PC-9 (cell line): ENCODE measurements around the gene EPS8L2. TPM values are rescaled to one million over a fixed set of nuclear protein-coding genes. Genes with fewer than 3 reads are reported as not detected.

Source experiments
- BruUV-seq: library from RNA; stranded (reverse); fragments of 400-500 nt; replicated peaks from 2 replicates; lab custom pipeline; 2021; lab: Mats Ljungman, UMichigan
- CTCF ChIA-PET: fragments of 300-600 bp; sonication (Branson Sonifier 250); formaldehyde crosslinking; loops from one replicate; lab custom pipeline; 2022; ENCODE audit warnings: antibody characterized with exemption; lab: Charles Lee
- POLR2A ChIA-PET: fragments of 300-600 bp; sonication (Branson Sonifier 250); formaldehyde crosslinking; loops from one replicate; lab custom pipeline; 2022; ENCODE audit warnings: antibody characterized with exemption; ENCODE audit not compliant: unreplicated experiment; lab: Charles Lee
- DNase-seq, 2 experiments: peaks; one replicate each; pipeline versions ENCODE4 v3.0.0 to v3.0.0-alpha.2; 2015 to 2022; ENCODE audit warnings: mixed read lengths in 1 of 2
- H2AFZ ChIP-seq: fragments of 200-600 bp; sonication (generic); 2 replicates; pipeline ENCODE4 v1.8.1; 2017; ENCODE audit warnings: antibody characterized with exemption
- H3F3A ChIP-seq: fragments of 200-600 bp; sonication (generic); 2 replicates; pipeline ENCODE4 v1.8.1; 2017; ENCODE audit warnings: antibody characterized with exemption, mild to moderate bottlenecking, low read depth; ENCODE audit not compliant: insufficient read depth
- H3K27ac ChIP-seq: fragments of 200-600 bp; sonication (generic); 2 replicates; pipeline ENCODE4 v1.6.1; 2016; ENCODE audit warnings: mixed run types
- H3K27me3 ChIP-seq: fragments of 200-600 bp; sonication (generic); 2 replicates; pipeline ENCODE4 v1.6.1; 2016; ENCODE audit warnings: low read depth, mixed run types; ENCODE audit not compliant: insufficient read depth
- H3K36me3 ChIP-seq: fragments of 200-600 bp; sonication (generic); 2 replicates; pipeline ENCODE4 v1.6.1; 2016; ENCODE audit warnings: low read depth, mixed run types
- H3K4me1 ChIP-seq: fragments of 200-600 bp; sonication (generic); replicated peaks from 2 replicates; pipeline ENCODE4 v1.6.1; 2016; ENCODE audit warnings: mixed run types; ENCODE audit not compliant: insufficient read depth
- H3K4me2 ChIP-seq: fragments of 200-600 bp; sonication (generic); 2 replicates; pipeline ENCODE4 v1.6.1; 2017; ENCODE audit warnings: mixed run types
- H3K4me3 ChIP-seq: fragments of 200-600 bp; sonication (generic); 2 replicates; pipeline ENCODE4 v1.6.1; 2016; ENCODE audit warnings: mixed run types
- H3K79me2 ChIP-seq: fragments of 200-600 bp; sonication (generic); 2 replicates; pipeline ENCODE4 v1.6.1; 2017; ENCODE audit warnings: low read depth, mixed run types
- H3K9me2 ChIP-seq: fragments of 200-600 bp; sonication (generic); 2 replicates; pipeline ENCODE4 v1.8.1; 2017; ENCODE audit warnings: mild to moderate bottlenecking; ENCODE audit not compliant: insufficient read depth
- H3K9me3 ChIP-seq: fragments of 200-600 bp; sonication (generic); 2 replicates; pipeline ENCODE4 v1.8.1; 2016; ENCODE audit warnings: low read depth; ENCODE audit not compliant: insufficient read depth
- H4K20me1 ChIP-seq: fragments of 200-600 bp; sonication (generic); 2 replicates; pipeline ENCODE4 v1.8.1; 2017; ENCODE audit not compliant: insufficient read depth
- EZH2 ChIP-seq: fragments of 200-600 bp; sonication (generic); IDR thresholded peaks from 2 replicates; pipeline ENCODE4 v1.8.0; 2017; ENCODE audit warnings: antibody characterized with exemption, low read depth
- intact Hi-C: fragments of 100-400 bp; cut with micrococcal nuclease; formaldehyde crosslinking; loops from one replicate; pipeline ENCODE4 v1.10.0; 2022; ENCODE audit not compliant: unreplicated experiment
- total RNA-seq: library from RNA; stranded (reverse); gene quantifications from 2 replicates; pipeline ENCODE4 v1.2.3, GENCODE V29; 2021
- TF ChIP-seq, protein P1 (sequence below): fragments of 200-600 bp; sonication (generic); conservative IDR thresholded peaks from 2 replicates; pipeline ENCODE4 v1.6.1; 2017; ENCODE audit warnings: mixed run types, antibody characterized with exemption, mild to moderate bottlenecking, moderate library complexity

The EPS8L2 gene
- total RNA-seq, 1 experiment from 2014 or later, result 229 TPM

DNA sequence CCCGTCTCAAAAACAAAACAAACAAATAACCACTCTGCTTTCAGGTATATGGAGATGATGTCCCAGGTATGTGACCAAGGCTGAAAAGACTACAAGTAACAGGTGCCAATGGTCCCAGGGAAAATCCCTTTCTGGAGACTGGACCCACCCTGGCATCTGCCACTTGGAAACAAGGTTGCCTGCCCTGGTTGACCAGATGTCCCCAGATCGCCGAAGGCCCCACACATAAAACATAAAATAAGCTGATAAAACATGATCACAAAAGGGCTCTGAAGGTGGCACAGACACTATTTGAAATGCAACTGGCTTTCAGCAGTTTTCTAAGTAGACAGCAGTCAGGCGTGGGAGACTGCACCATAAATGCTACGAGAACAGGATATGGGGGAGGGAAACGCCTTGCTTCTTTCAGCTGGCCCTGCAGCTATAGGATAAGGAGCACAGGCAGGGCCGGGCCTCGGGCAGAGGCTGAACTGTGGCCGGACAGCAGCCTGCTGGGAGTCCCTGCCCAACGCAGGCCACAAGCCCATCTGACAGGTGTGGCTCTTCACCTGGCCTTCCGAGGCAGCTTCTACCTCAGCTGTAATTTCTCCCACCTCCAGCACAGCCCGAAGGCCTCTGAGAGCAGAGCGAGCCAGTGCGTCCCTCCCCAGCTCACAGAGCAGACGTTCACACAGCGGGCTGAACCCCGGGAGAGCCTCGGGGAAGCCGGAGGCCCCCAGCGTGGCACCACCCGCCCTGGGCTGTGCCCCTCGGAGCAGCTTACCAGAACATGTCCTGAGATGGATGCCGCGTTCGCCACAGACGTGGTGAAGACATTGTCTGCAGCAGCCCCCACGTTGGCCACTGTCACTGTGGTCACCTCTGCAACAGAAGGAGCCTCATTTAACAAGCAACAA is 15.0 kb upstream of the EPS8L2 start:
- DNase-seq, result no peak
- 0 out of 2 replicates have a peak, but pooled peaks cover 18% of the 10 kb centered on the region for H3K4me1 ChIP-seq
- no peaks in the 10 kb centered on the region for H3F3A ChIP-seq
- H3K79me2 ChIP-seq, result peaks cover 34% of the 10 kb centered on the region
- H3K9me3 ChIP-seq, result no peaks in the 10 kb centered on the region
- ChIA-PET CTCF (no interaction called here), POLR2A (no interaction called here)
- no peaks in the 10 kb centered on the region for H3K9me2 ChIP-seq
- H3K36me3 ChIP-seq, result no peaks in the 10 kb centered on the region
- no peak overlapping the region for H3K27ac ChIP-seq
- no TSS peak for BruUV-seq
- H3K4me3 ChIP-seq, result no peak overlapping the region
- no peak overlapping the region for H3K4me2 ChIP-seq
- intact Hi-C loops, result no loop called here
- TF ChIP-seq, protein P1, sequence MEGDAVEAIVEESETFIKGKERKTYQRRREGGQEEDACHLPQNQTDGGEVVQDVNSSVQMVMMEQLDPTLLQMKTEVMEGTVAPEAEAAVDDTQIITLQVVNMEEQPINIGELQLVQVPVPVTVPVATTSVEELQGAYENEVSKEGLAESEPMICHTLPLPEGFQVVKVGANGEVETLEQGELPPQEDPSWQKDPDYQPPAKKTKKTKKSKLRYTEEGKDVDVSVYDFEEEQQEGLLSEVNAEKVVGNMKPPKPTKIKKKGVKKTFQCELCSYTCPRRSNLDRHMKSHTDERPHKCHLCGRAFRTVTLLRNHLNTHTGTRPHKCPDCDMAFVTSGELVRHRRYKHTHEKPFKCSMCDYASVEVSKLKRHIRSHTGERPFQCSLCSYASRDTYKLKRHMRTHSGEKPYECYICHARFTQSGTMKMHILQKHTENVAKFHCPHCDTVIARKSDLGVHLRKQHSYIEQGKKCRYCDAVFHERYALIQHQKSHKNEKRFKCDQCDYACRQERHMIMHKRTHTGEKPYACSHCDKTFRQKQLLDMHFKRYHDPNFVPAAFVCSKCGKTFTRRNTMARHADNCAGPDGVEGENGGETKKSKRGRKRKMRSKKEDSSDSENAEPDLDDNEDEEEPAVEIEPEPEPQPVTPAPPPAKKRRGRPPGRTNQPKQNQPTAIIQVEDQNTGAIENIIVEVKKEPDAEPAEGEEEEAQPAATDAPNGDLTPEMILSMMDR, result no peak
- TF ChIP-seq EZH2, result no peak
- no peaks in the 10 kb centered on the region for H3K27me3 ChIP-seq
- no peak overlapping the region for H2AFZ ChIP-seq
- H4K20me1 ChIP-seq, result peaks cover 11% of the 10 kb centered on the region

DNA sequence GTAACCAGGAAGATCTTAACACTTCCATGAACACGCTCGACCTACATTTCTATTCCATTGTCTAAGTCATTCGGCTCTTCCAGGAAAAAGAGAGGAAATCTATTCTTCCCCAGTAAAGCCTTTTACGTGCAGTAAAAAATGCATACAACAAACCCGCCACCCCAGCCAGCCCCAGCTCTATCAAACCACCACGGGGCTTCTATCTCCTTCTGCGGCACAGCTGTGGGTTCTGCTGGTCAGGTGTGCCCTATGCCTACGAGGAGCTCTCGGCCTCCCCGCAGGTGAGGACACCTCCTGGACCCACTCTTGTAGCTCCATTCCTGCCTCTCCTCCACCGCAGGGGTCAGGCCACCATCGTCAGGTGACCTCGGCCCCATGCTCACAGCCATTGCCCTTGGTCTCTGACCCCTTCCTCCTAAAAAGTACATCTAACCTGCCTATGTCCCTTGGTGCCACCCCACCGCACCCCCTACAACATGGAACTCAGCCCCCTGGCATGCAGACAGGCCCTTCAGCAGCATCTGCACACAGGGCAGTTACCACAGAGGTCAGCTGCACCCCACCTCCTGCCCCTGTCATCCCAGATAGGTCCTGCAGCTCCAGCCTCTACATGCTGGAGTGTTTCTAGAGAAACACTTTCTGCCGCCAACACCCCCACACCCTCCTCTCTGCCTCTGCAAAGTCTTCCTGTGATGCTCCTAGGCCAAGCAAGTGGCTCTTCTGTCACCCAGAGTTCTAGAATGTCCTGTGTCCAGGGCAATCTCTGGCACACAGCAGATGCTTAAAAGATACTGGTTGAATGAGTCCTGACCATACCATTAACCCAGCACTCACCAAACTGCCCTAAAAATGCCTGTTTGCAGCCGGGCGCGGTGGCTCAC is 14.1 kb upstream of the EPS8L2 start:
- Histone ChIP-seq H3K4me1 (peaks cover 19% of the 10 kb centered on the region; the same call in 1 of the 2 replicates), H3K79me2 (peaks cover 41% of the 10 kb centered on the region), H3K4me2 (no peak overlapping the region), H3F3A (no peaks in the 10 kb centered on the region), H3K9me3 (no peaks in the 10 kb centered on the region), H3K27ac (no peak overlapping the region), H3K27me3 (no peaks in the 10 kb centered on the region), H3K9me2 (no peaks in the 10 kb centered on the region), H3K4me3 (no peak overlapping the region), H3K36me3 (no peaks in the 10 kb centered on the region), H4K20me1 (peaks cover 11% of the 10 kb centered on the region), H2AFZ (no peak overlapping the region)
- ChIA-PET POLR2A (no interaction called here), CTCF (no interaction called here)
- intact Hi-C loops, result no loop called here
- no TSS peak for BruUV-seq
- TF ChIP-seq EZH2, result no peak
- no peak for DNase-seq

DNA sequence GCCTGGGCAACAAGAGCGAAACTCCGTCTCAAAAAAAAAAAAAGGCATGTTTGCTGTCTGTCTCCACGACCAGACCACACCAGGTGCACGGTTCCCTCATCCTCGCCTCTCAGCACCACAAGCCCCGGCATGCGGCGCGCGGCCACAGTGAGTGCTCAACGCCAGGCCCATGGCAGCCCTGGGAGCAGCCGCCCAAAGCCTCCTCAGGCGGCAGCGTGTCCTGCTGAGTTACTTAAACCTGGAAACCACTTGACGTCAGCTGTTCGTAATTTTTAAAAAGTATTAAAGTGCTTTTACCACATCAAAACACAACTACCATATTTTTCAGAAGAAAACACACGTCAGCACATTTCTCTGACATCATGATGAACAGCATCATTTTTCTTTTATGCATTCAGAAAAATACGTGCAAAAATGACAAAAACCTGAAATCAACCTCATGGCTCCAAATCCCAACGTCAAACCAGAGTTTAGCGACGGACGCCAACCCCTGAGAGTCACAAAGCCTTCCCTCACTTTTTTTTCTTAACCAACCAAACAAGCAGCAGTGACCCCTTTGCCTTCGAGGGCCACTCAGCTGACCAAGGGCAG is 13.1 kb upstream of the EPS8L2 start:
- Histone ChIP-seq H3K9me2 (no peaks in the 10 kb centered on the region), H3K27ac (no peak overlapping the region), H3K4me2 (peak overlapping the region; percentile 73; the same call in 1 of the 2 replicates), H3K27me3 (no peaks in the 10 kb centered on the region), H3K9me3 (no peaks in the 10 kb centered on the region), H4K20me1 (peaks cover 11% of the 10 kb centered on the region), H3K79me2 (peaks cover 50% of the 10 kb centered on the region), H3K36me3 (no peaks in the 10 kb centered on the region), H3K4me3 (no peak overlapping the region), H2AFZ (no peak overlapping the region), H3F3A (no peaks in the 10 kb centered on the region; the same call in 1 of the 2 replicates), H3K4me1 (peaks cover 27% of the 10 kb centered on the region; the same call in 1 of the 2 replicates)
- no peak for TF ChIP-seq EZH2
- TF ChIP-seq, protein P1, result no peak
- no peak for DNase-seq
- ChIA-PET CTCF (no interaction called here), POLR2A (interaction anchor here (0.5 kb wide), 1 partner anchor 285 kb away, joined by 3 read pairs; no protein-coding TSS in a partner anchor)
- intact Hi-C loops, result no loop called here
- TSS peak; percentile 15 for BruUV-seq
